HCT116 (cell line): ENCODE data around the gene GMEB2. TPM values are rescaled to one million over a fixed set of nuclear protein-coding genes. Genes with fewer than 3 reads are reported as not detected.

Experiments used
- ATAC-seq: fragments of 200-7000 bp; cut with Tn5 transposase; 2 replicates; pipeline ENCODE4 v1.9.1; 2020; ENCODE audit warnings: mild to moderate bottlenecking, moderate library complexity
- BruUV-seq: library from RNA; stranded (reverse); fragments of 400-500 nt; replicated peaks from 2 replicates; lab custom pipeline; 2021; lab: Mats Ljungman, UMichigan
- CTCF ChIA-PET: fragments of 300-600 bp; sonication (Branson Sonifier 250); formaldehyde crosslinking; loops from one replicate; lab custom pipeline; 2021; ENCODE audit warnings: antibody characterized with exemption; lab: Charles Lee
- POLR2A ChIA-PET: fragments of 300-600, 350-600 bp; sonication (Branson Sonifier 250); formaldehyde crosslinking; loops from one replicate; lab custom pipeline; 2021; ENCODE audit warnings: antibody characterized with exemption; lab: Charles Lee
- RAD21 ChIA-PET, 2 experiments: fragments of 300-600 bp; sonication (Branson Sonifier 250); formaldehyde crosslinking; loops; one replicate each; lab custom pipeline; 2023; ENCODE audit warnings: low total read pairs in 2 of 2; ENCODE audit not compliant: uncharacterized antibody in 2 of 2, unreplicated experiment in 2 of 2, low non-redundant PET in 1 of 2; lab: Charles Lee
- DNase-seq: peaks from one replicate; pipeline ENCODE4 v3.0.0-alpha.2; 2010; ENCODE audit warnings: low read depth, low spot score
- H2AFZ ChIP-seq: fragments of 200-600 bp; shearing (Covaris generic), sonication (generic); 2 replicates; pipeline ENCODE4 v1.6.1; 2017; ENCODE audit warnings: low read depth, mixed run types, mixed read lengths, antibody characterized with exemption, low read length; ENCODE audit not compliant: poor library complexity, severe bottlenecking
- H3K27ac ChIP-seq: 2 replicates; pipeline ENCODE4 v1.5.1; 2012; ENCODE audit warnings: low read depth, low read length
- H3K27me3 ChIP-seq: fragments of 200-600 bp; sonication (generic); 2 replicates; pipeline ENCODE4 v1.6.1; 2016; ENCODE audit warnings: mixed run types, low read length, mixed read lengths; ENCODE audit not compliant: insufficient read depth
- H3K36me3 ChIP-seq, 2 experiments: fragments of 200-500 bp in 1 of 2; fragments of 200-600 bp in 1 of 2; sonication (Bioruptor generic) in 1 of 2; sonication (generic) in 1 of 2; 2 replicates each; pipeline versions ENCODE4 v1.5.1 to v1.6.1; 2014 to 2016; ENCODE audit warnings: low read length in 2 of 2, inconsistent platforms in 1 of 2, mixed read lengths in 1 of 2, mixed run types in 1 of 2; ENCODE audit not compliant: insufficient read depth in 2 of 2, control insufficient read depth in 1 of 2
- H3K4me1 ChIP-seq, 2 experiments: fragments of 200-600 bp in 1 of 2; sonication (generic) in 1 of 2; 2 replicates each; pipeline versions ENCODE4 v1.5.1 to v1.6.1; 2012 to 2017; ENCODE audit warnings: low read length in 2 of 2, inconsistent platforms in 1 of 2, mild to moderate bottlenecking in 1 of 2, mixed read lengths in 1 of 2, mixed run types in 1 of 2, moderate library complexity in 1 of 2; ENCODE audit not compliant: insufficient read depth in 2 of 2, control insufficient read depth in 1 of 2
- H3K4me2 ChIP-seq: fragments of 200-600 bp; sonication (generic); 2 replicates; pipeline ENCODE4 v1.6.1; 2017; ENCODE audit warnings: mixed run types, low read length, mixed read lengths
- H3K4me3 ChIP-seq, 2 experiments: fragments of 200-600 bp in 1 of 2; sonication (generic) in 1 of 2; replicated peaks in 1 of 2; 2 replicates each; pipeline ENCODE4 v1.5.1; 2011 to 2016; ENCODE audit warnings: low read length in 2 of 2, control low read depth in 1 of 2, low read depth in 1 of 2, mild to moderate bottlenecking in 1 of 2, mixed read lengths in 1 of 2, mixed run types in 1 of 2
- H3K79me2 ChIP-seq: fragments of 200-600 bp; sonication (generic); 2 replicates; pipeline ENCODE4 v1.6.1; 2017; ENCODE audit warnings: mild to moderate bottlenecking, mixed run types, low read length, moderate library complexity, mixed read lengths; ENCODE audit not compliant: insufficient read depth
- H3K9ac ChIP-seq: fragments of 200-600 bp; sonication (generic); 2 replicates; pipeline ENCODE4 v1.6.1; 2016; ENCODE audit warnings: low read length, mixed read lengths
- H3K9me2 ChIP-seq: fragments of 200-600 bp; sonication (generic), shearing (Covaris generic); 2 replicates; pipeline ENCODE4 v1.6.1; 2017; ENCODE audit warnings: mixed run types, mild to moderate bottlenecking, moderate library complexity; ENCODE audit not compliant: insufficient read depth
- H3K9me3 ChIP-seq, 2 experiments: fragments of 200-500 bp in 1 of 2; fragments of 200-600 bp in 1 of 2; sonication (Bioruptor generic) in 1 of 2; sonication (generic) in 1 of 2; 2 replicates each; pipeline ENCODE4 v1.6.1; 2014 to 2017; ENCODE audit warnings: low read length in 2 of 2, mixed read lengths in 2 of 2, inconsistent platforms in 1 of 2, low read depth in 1 of 2, mild to moderate bottlenecking in 1 of 2, mixed run types in 1 of 2, moderate library complexity in 1 of 2; ENCODE audit not compliant: control insufficient read depth in 1 of 2, insufficient read depth in 1 of 2
- H4K20me1 ChIP-seq: fragments of 200-600 bp; sonication (generic), shearing (Covaris generic); 2 replicates; pipeline ENCODE4 v1.6.1; 2017; ENCODE audit warnings: mixed run types, mild to moderate bottlenecking, moderate library complexity; ENCODE audit not compliant: insufficient read depth
- ATF3 ChIP-seq: IDR thresholded peaks from 2 replicates; pipeline ENCODE4 v1.6.1; 2012
- EGR1 ChIP-seq: IDR thresholded peaks from 2 replicates; pipeline ENCODE4 v1.6.1; 2012; ENCODE audit warnings: low read depth
- EZH2phosphoT487 ChIP-seq: fragments of 200-600 bp; IDR thresholded peaks from 2 replicates; pipeline ENCODE4 v1.6.1; 2018; ENCODE audit warnings: antibody characterized with exemption, borderline replicate concordance
- YY1 ChIP-seq: IDR thresholded peaks from 2 replicates; pipeline ENCODE4 v1.6.1; 2011; ENCODE audit warnings: low read length, low read depth, moderate library complexity, mild to moderate bottlenecking; ENCODE audit not compliant: insufficient replicate concordance; ENCODE audit errors: extremely low read depth
- ZBTB33 ChIP-seq: IDR thresholded peaks from 2 replicates; pipeline ENCODE4 v1.6.1; 2011; ENCODE audit warnings: mild to moderate bottlenecking, low read length, moderate library complexity; ENCODE audit not compliant: insufficient replicate concordance; ENCODE audit errors: extremely low read depth
- intact Hi-C: fragments of 100-400 bp; cut with micrococcal nuclease; formaldehyde crosslinking; loops from 2 replicates; pipeline ENCODE4 v1.10.0; 2022
- total RNA-seq: library from RNA; stranded (reverse); gene quantifications from one replicate; pipeline ENCODE4 v1.2.1, GENCODE V29; 2021; ENCODE audit not compliant: unreplicated experiment
- TF ChIP-seq, protein P1 (sequence below): IDR thresholded peaks from 2 replicates; pipeline ENCODE4 v1.6.1; 2012; ENCODE audit warnings: low read depth

GMEB2 gene
- total RNA-seq, 1 experiment from 2014 or later, result 13.9 TPM

GRCh38 chr20:63648895-63649589, 22.1 kb upstream of the GMEB2 start:
- Histone ChIP-seq H3K9ac (no peak overlapping the region), H2AFZ (no peak overlapping the region), H3K79me2 (peaks cover 44% of the 10 kb centered on the region), H3K36me3 (0 out of 4 replicates have a peak, but pooled peaks cover 0 to 3% of the 10 kb centered on the region in 2 experiments), H3K27me3 (no peaks in the 10 kb centered on the region), H3K27ac (no peak overlapping the region), H3K4me1 (peaks cover 10 to 23% of the 10 kb centered on the region in 2 experiments), H3K9me2 (no peaks in the 10 kb centered on the region), H3K4me3 (no peak overlapping the region), H3K4me2 (no peak overlapping the region), H4K20me1 (no peaks in the 10 kb centered on the region), H3K9me3 (no peaks in the 10 kb centered on the region)
- intact Hi-C loops, result no loop called here
- ATAC-seq (no peak), DNase-seq (no peak)
- BruUV-seq, result no TSS peak
- TF ChIP-seq ATF3 (no peak), EGR1 (no peak), YY1 (no peak), EZH2phosphoT487 (no peak), ZBTB33 (no peak)
- TF ChIP-seq, protein P1, sequence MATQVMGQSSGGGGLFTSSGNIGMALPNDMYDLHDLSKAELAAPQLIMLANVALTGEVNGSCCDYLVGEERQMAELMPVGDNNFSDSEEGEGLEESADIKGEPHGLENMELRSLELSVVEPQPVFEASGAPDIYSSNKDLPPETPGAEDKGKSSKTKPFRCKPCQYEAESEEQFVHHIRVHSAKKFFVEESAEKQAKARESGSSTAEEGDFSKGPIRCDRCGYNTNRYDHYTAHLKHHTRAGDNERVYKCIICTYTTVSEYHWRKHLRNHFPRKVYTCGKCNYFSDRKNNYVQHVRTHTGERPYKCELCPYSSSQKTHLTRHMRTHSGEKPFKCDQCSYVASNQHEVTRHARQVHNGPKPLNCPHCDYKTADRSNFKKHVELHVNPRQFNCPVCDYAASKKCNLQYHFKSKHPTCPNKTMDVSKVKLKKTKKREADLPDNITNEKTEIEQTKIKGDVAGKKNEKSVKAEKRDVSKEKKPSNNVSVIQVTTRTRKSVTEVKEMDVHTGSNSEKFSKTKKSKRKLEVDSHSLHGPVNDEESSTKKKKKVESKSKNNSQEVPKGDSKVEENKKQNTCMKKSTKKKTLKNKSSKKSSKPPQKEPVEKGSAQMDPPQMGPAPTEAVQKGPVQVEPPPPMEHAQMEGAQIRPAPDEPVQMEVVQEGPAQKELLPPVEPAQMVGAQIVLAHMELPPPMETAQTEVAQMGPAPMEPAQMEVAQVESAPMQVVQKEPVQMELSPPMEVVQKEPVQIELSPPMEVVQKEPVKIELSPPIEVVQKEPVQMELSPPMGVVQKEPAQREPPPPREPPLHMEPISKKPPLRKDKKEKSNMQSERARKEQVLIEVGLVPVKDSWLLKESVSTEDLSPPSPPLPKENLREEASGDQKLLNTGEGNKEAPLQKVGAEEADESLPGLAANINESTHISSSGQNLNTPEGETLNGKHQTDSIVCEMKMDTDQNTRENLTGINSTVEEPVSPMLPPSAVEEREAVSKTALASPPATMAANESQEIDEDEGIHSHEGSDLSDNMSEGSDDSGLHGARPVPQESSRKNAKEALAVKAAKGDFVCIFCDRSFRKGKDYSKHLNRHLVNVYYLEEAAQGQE, result no peak
- POLR2A ChIA-PET, result interaction anchor here (0.7 to 1.3 kb wide), 2 partner anchors 9 to 33 kb away, joined by 3 read pairs; partner anchors contain the start of gene RTEL1
- RAD21 ChIA-PET, result no interaction called here
- CTCF ChIA-PET, result no interaction called here
